OCI-LY1 (cell line): ENCODE results near the gene NEAT1.

Experiments used
- H2AFZ ChIP-seq: fragments of 200-600 bp; sonication (generic), shearing (Covaris generic); 2 replicates; pipeline ENCODE4 v1.6.0; 2014; ENCODE audit warnings: antibody characterized with exemption, mild to moderate bottlenecking, low read length
- H3F3A ChIP-seq: fragments of 200-600 bp; sonication (generic), shearing (Covaris generic); 2 replicates; pipeline ENCODE4 v1.6.0; 2014; ENCODE audit warnings: mild to moderate bottlenecking, antibody characterized with exemption, low read length, moderate library complexity; ENCODE audit not compliant: insufficient read depth
- H3K27ac ChIP-seq: fragments of 200-600 bp; sonication (generic); 2 replicates; pipeline ENCODE4 v1.5.1; 2014; ENCODE audit warnings: low read length, mixed run types, mild to moderate bottlenecking, low read depth; ENCODE audit not compliant: poor library complexity, severe bottlenecking
- H3K27me3 ChIP-seq: fragments of 200-600 bp; sonication (generic); 2 replicates; pipeline ENCODE4 v1.6.0; 2014; ENCODE audit warnings: antibody characterized with exemption, mild to moderate bottlenecking, low read length, moderate library complexity; ENCODE audit not compliant: insufficient read depth
- H3K36me3 ChIP-seq: fragments of 200-600 bp; sonication (generic); 2 replicates; pipeline ENCODE4 v1.6.1; 2014; ENCODE audit warnings: mild to moderate bottlenecking, antibody characterized with exemption, low read length, moderate library complexity, mixed read lengths; ENCODE audit not compliant: insufficient read depth
- H3K4me1 ChIP-seq: fragments of 200-600 bp; sonication (generic); 2 replicates; pipeline ENCODE4 v1.5.1; 2014; ENCODE audit warnings: mild to moderate bottlenecking, low read length, moderate library complexity; ENCODE audit not compliant: insufficient read depth, severe bottlenecking
- H3K4me2 ChIP-seq: fragments of 200-600 bp; sonication (generic), shearing (Covaris generic); 2 replicates; pipeline ENCODE4 v1.6.1; 2014; ENCODE audit warnings: low read length
- H3K4me3 ChIP-seq: fragments of 200-600 bp; sonication (generic); 2 replicates; pipeline ENCODE4 v1.5.1; 2014; ENCODE audit warnings: low read length, low read depth, mild to moderate bottlenecking, mixed read lengths; ENCODE audit not compliant: poor library complexity, severe bottlenecking
- H3K79me2 ChIP-seq: fragments of 200-600 bp; shearing (Covaris generic); 2 replicates; pipeline ENCODE4 v1.6.1; 2016; ENCODE audit warnings: mixed run types, low read length, mixed read lengths; ENCODE audit not compliant: insufficient read depth
- H3K9ac ChIP-seq: fragments of 200-600 bp; sonication (generic), shearing (Covaris generic); 2 replicates; pipeline ENCODE4 v1.6.1; 2014; ENCODE audit warnings: mild to moderate bottlenecking, low read length, mixed read lengths
- H3K9me2 ChIP-seq: fragments of 200-600 bp; sonication (generic), shearing (Covaris generic); 2 replicates; pipeline ENCODE4 v1.6.1; 2014; ENCODE audit warnings: low read depth, mild to moderate bottlenecking, low read length, mixed read lengths
- H3K9me3 ChIP-seq: fragments of 200-600 bp; shearing (Covaris generic); 2 replicates; pipeline ENCODE4 v1.6.1; 2014; ENCODE audit warnings: low read length, mixed read lengths
- H4K20me1 ChIP-seq: fragments of 200-600 bp; sonication (generic), shearing (Covaris generic); 2 replicates; pipeline ENCODE4 v1.6.0; 2016; ENCODE audit warnings: mild to moderate bottlenecking, low read length; ENCODE audit not compliant: insufficient read depth
- EZH2 ChIP-seq: fragments of 200-600 bp; sonication (generic), shearing (Covaris generic); IDR thresholded peaks from 2 replicates; pipeline ENCODE4 v1.8.0; 2017; ENCODE audit warnings: borderline replicate concordance, mixed run types, mild to moderate bottlenecking, antibody characterized with exemption, low read length, moderate library complexity, mixed read lengths
- TF ChIP-seq, protein P1 (sequence below): fragments of 200-600 bp; sonication (generic), shearing (Covaris generic); IDR thresholded peaks from 2 replicates; pipeline ENCODE4 v1.5.1; 2017; ENCODE audit warnings: mild to moderate bottlenecking, antibody characterized with exemption, low read length, moderate library complexity, mixed read lengths

NEAT1 gene

DNA sequence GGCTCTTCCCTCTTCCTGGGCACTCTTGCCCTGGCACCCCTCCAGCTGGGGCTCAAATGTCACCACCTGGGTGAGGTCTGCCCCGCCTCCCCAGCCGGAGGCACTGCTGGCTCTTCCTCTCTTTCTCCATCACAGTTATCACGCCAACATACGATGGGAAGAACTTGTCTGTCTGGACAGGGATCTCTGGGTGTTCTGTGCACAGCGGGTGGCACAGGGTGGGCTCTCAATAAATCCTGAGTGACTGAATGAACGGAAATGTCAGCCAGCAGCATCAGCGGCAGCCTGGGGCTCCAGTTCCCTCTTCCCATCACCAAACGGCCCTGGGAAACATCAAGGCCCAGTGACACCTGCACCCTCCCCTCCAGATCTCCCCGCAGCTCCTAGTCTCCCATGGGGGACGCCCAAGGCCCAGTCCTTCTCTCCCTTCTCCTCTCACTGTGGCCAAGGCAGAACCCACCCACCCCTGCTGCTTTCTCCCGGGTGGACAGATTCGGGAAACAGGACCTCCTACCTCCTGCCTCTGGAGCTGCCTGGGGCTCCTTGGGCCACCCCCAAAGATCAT is 39.7 kb upstream of the NEAT1 start:
- Histone ChIP-seq H3K27ac (peak overlapping the region; percentile 89), H3K4me1 (peaks cover 53% of the 10 kb centered on the region), H3K9me3 (no peaks in the 10 kb centered on the region), H3F3A (no peaks in the 10 kb centered on the region), H3K36me3 (no peaks in the 10 kb centered on the region), H4K20me1 (no peaks in the 10 kb centered on the region), H3K9ac (peak overlapping the region; percentile 77), H3K27me3 (no peaks in the 10 kb centered on the region), H3K9me2 (no peaks in the 10 kb centered on the region), H2AFZ (no peak overlapping the region), H3K4me3 (peak overlapping the region; percentile 65), H3K4me2 (peak overlapping the region; percentile 73), H3K79me2 (no peaks in the 10 kb centered on the region)
- TF ChIP-seq, protein P1, sequence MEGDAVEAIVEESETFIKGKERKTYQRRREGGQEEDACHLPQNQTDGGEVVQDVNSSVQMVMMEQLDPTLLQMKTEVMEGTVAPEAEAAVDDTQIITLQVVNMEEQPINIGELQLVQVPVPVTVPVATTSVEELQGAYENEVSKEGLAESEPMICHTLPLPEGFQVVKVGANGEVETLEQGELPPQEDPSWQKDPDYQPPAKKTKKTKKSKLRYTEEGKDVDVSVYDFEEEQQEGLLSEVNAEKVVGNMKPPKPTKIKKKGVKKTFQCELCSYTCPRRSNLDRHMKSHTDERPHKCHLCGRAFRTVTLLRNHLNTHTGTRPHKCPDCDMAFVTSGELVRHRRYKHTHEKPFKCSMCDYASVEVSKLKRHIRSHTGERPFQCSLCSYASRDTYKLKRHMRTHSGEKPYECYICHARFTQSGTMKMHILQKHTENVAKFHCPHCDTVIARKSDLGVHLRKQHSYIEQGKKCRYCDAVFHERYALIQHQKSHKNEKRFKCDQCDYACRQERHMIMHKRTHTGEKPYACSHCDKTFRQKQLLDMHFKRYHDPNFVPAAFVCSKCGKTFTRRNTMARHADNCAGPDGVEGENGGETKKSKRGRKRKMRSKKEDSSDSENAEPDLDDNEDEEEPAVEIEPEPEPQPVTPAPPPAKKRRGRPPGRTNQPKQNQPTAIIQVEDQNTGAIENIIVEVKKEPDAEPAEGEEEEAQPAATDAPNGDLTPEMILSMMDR = no peak

DNA sequence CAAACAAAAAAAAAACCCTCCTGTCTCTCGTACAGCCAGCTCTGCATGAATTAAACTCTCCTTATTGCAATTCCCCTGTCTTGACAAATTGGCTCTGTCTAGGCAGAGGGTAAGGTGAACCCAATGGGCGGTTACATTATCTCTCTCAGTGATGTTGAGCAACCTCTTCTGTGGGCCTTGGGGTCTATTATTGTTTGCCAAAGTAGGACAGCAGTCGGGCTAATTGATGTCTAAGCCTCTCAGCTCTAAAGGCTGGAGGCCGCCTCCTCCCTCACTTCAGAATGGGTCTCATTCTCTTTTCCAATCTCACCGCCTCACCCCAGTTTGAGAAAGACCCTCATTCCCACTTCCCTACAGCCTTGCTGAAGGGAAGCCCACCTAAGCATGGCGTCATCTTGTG is 38.8 kb upstream of the NEAT1 start:
- TF ChIP-seq EZH2 = no peak
- TF ChIP-seq, protein P1 = no peak
- Histone ChIP-seq H3K36me3 (peaks cover under 1% of the 10 kb centered on the region; the same call in 1 of the 2 replicates), H3K4me1 (peaks cover 53% of the 10 kb centered on the region), H3K79me2 (no peaks in the 10 kb centered on the region), H3K9me2 (no peaks in the 10 kb centered on the region), H3K4me2 (no peak overlapping the region), H2AFZ (no peak overlapping the region), H3K4me3 (no peak overlapping the region), H3K27me3 (no peaks in the 10 kb centered on the region), H3K27ac (peak overlapping the region; percentile 69), H3F3A (no peaks in the 10 kb centered on the region), H3K9ac (no peak overlapping the region), H4K20me1 (no peaks in the 10 kb centered on the region), H3K9me3 (no peaks in the 10 kb centered on the region)

DNA sequence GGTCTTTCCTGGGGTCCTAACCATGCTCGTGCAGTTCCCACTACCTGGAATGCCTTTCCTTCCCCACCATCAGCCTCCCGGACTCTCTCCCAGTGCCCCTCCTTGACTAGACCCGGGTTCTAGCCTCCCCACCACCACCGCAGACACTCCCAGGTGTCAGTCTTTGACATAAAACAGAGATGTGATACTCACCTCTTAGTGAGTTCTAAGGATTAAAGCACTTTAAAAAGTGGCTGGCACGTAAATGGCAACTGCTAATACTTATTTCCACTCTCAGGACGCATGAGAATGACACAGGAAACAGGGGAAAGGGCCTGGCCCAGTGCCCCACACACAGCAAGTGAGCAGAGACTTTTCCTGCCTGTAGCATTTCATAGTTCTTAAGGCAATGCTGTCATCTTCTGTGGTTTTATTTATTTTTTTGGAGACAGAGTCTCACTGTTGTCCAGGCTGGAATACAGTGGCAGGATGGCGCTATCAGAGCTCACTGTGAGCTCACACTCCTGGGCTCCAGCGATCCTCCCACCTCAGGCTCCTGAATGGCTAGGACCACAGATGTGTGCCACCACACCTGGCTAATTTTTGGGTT is 38.2 kb upstream of the NEAT1 start:
- Histone ChIP-seq H3K9me2 (no peaks in the 10 kb centered on the region), H3K36me3 (peaks cover 7% of the 10 kb centered on the region; the same call in 1 of the 2 replicates), H3K4me3 (no peak overlapping the region), H3K4me2 (no peak overlapping the region), H3K9ac (no peak overlapping the region), H3K27me3 (no peaks in the 10 kb centered on the region), H3K9me3 (no peaks in the 10 kb centered on the region), H3K27ac (peak overlapping the region; percentile 69), H3K4me1 (peaks cover 58% of the 10 kb centered on the region), H3K79me2 (no peaks in the 10 kb centered on the region), H2AFZ (no peak overlapping the region), H4K20me1 (no peaks in the 10 kb centered on the region), H3F3A (no peaks in the 10 kb centered on the region)
- no peak for TF ChIP-seq EZH2
- TF ChIP-seq, protein P1 = no peak
